Stimulated activated CD4-positive, alpha-beta T cell treated with anti-CD3 and anti-CD28 coated beads, TNF-alpha, amount 100 ng/mL, for 48 hours (primary cell): ENCODE measurements around the gene ABL1.

ENCODE experiments used
- DNase-seq, 3 donors: peaks; one replicate each; pipeline ENCODE4 v3.0.0-alpha.2; 2020; ENCODE audit warnings: low read depth in 3 of 3

ABL1 gene

GRCh38 chr9:130872093-130872492 lies 37.0 kb downstream of the ABL1 start:
- no peak for DNase-seq

GRCh38 chr9:130872508-130872907 lies 37.5 kb downstream of the ABL1 start:
- no peak for DNase-seq

DNA sequence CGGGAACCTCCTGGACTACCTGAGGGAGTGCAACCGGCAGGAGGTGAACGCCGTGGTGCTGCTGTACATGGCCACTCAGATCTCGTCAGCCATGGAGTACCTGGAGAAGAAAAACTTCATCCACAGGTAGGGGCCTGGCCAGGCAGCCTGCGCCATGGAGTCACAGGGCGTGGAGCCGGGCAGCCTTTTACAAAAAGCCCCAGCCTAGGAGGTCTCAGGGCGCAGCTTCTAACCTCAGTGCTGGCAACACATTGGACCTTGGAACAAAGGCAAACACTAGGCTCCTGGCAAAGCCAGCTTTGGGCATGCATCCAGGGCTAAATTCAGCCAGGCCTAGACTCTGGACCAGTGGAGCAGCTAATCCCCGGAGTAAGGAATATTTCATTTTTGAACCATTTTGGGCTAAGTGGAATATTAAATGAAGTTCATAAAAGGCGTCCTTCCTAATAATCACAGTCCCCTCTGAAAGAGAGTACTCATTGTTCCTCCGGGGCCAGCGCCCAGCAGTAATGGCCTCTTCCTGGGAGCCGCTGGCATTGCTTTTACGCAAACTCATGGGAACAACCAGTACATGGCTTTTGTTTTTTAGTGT lies 38.0 kb downstream of the ABL1 start:
- DNase-seq = no peak

DNA sequence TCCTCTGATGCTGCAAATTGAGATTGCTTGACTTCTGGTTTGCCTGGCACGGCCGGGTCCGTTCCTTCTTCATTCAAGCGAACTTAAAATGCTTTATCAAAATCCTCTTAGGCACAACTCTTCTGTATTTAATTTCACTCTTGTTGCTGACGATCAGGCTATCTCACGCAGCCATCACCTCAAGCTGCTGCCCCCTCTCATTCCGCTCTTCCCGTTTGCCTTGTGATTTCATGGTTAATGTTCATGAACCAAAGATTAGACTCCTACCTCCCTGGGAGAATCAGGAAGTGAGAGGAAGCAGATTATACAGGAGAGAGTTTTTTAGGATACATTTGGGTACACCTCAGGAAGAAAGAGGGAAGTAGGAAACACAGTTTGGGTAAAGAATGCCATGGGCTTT lies 38.9 kb downstream of the ABL1 start:
- no peak for DNase-seq

- DNase-seq = no peak
Measured at GRCh38 chr9:130874783-130875182, 39.7 kb downstream of the ABL1 start.

DNA sequence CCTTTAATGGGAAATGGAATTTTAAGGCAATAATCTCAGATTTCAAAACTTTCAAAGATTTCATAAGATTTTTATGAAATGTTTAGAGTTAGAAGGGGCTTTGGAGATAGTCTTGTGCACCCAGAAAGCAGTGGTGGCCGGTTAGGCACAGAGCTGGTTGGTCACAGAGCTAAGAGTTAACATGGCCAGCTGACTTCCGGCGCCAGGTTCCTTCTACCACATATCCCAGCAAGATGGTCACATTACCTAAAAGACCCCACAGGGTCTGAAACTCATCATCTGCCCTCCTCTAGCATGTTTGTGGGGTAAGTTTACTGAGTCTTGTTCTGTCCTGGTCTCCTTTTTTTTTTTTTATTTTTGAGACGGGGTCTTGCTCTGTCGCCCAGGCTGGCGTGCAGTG lies 42.2 kb downstream of the ABL1 start:
- DNase-seq = no peak

DNA sequence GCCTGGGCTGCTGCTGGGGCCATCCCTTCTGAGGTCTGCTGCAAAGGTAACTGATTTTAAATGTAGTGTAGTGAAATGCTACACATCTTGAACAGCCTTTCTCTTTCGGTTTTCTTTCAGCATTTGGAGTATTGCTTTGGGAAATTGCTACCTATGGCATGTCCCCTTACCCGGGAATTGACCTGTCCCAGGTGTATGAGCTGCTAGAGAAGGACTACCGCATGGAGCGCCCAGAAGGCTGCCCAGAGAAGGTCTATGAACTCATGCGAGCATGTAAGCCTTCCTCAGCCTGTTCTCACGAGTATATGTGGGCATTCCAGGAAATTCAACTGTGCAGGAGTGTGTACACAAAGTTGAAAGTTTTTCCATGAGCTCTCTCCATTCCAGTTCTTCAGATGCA lies 43.2 kb downstream of the ABL1 start:
- DNase-seq = no peak

DNA sequence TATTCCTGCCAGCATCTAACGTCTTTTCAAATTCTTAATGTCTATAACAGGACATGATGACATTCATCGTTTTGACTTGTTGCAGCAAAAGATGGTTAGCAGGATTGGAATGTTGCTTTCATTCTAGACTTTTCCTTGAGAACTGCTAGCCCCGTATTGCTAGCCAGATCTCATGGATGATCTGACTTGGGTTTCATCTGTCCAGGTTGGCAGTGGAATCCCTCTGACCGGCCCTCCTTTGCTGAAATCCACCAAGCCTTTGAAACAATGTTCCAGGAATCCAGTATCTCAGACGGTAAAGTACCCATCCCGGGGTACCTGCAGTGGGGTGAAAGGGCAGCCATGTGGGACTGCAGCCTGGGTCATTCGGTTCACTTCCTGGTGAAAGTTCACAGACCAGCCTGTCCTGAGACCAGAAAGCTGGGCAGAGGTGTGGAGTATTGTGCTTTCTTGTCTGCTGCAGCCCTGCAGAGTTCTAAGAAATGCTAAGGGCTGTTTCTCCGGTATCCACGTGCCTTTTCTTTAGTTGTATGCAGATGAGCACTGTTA lies 44.9 kb downstream of the ABL1 start:
- no peak for DNase-seq

DNA sequence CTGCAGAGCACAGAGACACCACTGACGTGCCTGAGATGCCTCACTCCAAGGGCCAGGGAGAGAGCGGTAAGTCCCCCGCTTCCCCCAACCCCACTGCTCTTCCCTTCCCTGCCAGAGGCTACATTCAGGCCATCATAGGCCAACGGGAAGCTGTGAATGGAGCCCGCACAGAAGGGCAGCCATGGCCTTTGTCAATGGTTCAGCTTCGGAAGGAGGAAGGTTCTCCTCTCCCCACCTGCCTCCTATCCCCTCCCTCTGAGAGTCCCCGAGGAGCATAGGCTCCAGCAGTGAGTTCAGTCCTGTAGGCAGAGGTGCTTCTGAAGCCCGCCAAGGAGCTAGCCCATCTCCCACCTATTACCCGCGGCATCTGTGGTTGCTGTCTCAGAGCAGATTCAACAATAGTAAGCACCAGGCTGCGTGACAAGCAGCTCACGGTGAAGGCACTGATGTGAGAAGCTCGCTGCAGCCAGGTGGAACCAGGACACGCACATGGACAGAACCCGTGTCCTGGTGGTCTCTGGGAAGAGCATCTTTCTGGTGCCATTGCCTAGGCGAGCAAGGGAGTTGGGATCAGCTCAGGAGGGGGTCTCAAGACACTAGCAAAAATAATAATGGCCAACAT lies 45.7 kb downstream of the ABL1 start:
- DNase-seq = no peak

DNA sequence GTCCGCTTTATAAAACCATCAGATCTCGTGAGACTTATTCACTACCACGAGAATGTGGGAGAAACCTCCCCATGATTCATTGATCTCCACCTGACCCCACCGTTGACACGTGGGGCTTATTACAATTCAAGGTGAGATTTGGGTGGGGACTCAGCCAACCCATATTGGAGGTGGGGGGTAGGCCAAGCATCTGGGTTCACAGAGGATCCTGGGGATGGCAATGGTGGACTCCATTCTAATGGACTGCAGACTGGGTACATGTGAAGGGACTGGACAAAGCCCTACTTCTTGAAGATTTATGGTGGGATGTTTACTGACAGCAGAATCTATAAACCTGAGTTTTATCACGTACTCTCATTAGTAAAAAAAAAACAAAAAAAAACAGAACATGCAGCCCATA lies 46.5 kb downstream of the ABL1 start:
- no peak for DNase-seq

GRCh38 chr9:130882696-130883225 lies 47.7 kb downstream of the ABL1 start:
- DNase-seq = no peak

GRCh38 chr9:130883479-130883878 lies 48.4 kb downstream of the ABL1 start:
- no peak for DNase-seq

DNA sequence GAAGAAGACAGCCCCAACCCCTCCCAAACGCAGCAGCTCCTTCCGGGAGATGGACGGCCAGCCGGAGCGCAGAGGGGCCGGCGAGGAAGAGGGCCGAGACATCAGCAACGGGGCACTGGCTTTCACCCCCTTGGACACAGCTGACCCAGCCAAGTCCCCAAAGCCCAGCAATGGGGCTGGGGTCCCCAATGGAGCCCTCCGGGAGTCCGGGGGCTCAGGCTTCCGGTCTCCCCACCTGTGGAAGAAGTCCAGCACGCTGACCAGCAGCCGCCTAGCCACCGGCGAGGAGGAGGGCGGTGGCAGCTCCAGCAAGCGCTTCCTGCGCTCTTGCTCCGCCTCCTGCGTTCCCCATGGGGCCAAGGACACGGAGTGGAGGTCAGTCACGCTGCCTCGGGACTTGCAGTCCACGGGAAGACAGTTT lies 49.1 kb downstream of the ABL1 start:
- no peak for DNase-seq

- DNase-seq = no peak
Measured at GRCh38 chr9:130884542-130885483, 49.8 kb downstream of the ABL1 start.

- no peak for DNase-seq
Measured at GRCh38 chr9:130885484-130886375, 50.7 kb downstream of the ABL1 start.

DNA sequence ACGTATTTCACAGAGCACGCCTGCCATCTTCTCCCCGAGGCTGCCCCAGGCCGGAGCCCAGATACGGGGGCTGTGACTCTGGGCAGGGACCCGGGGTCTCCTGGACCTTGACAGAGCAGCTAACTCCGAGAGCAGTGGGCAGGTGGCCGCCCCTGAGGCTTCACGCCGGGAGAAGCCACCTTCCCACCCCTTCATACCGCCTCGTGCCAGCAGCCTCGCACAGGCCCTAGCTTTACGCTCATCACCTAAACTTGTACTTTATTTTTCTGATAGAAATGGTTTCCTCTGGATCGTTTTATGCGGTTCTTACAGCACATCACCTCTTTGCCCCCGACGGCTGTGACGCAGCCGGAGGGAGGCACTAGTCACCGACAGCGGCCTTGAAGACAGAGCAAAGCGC lies 51.9 kb downstream of the ABL1 start:
- DNase-seq = no peak

DNA sequence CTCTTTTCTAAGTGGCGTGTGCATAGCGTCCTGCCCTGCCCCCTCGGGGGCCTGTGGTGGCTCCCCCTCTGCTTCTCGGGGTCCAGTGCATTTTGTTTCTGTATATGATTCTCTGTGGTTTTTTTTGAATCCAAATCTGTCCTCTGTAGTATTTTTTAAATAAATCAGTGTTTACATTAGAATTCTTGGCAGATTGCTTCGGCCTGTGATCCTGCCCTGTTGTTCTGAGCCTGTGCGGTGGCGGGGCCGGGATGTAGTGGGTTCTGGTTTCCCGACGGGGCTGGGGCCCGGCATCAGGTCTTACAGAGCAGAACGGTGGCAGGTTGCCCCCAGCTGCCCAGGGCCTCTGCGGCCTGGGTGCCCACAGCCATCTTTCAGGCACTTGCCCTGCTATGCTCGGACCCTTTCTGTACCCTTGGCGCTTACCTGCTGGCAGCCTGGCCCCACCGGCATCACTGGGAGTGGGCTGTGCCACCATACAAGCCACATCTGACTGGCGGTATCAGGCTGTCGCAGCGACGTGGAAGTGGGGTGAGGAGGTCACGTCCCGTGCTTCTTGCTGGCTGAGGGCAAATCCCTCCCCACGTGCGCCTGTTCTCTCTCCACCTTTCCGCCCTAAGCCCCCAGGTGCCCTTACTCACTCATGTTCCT lies 52.6 kb downstream of the ABL1 start:
- no peak for DNase-seq

GRCh38 chr9:130888146-130888885 lies 53.3 kb downstream of the ABL1 start:
- no peak for DNase-seq

GRCh38 chr9:130890124-130890523 lies 55.1 kb downstream of the ABL1 start:
- no peak for DNase-seq
